ENCODE data around the gene IER3.

Gene IER3

GRCh38 chr6:30750379-30750668, 6.0 kb upstream of the IER3 start:
- no peak for TF ChIP-seq CTCF (IDR thresholded peaks at IDR 0.05; ENCODE audit: low read depth, low read length)
- DNase-seq (ENCODE audit: extremely low read depth, low read depth) = no peak

GRCh38 chr6:30749554-30750378, 5.4 kb upstream of the IER3 start:
- TF ChIP-seq CTCF (IDR thresholded peaks at IDR 0.05; ENCODE audit: low read depth, low read length) = no peak

GRCh38 chr6:30748851-30749540, 4.6 kb upstream of the IER3 start:
- DNase-seq (ENCODE audit: extremely low read depth, low read depth) = no peak
- no peak for TF ChIP-seq CTCF (IDR thresholded peaks at IDR 0.05; ENCODE audit: low read depth, low read length)

More at GRCh38 chr6:30749554-30750378, 5.4 kb upstream of the IER3 start:
- no peak for DNase-seq (ENCODE audit: extremely low read depth, low read depth)

DNA sequence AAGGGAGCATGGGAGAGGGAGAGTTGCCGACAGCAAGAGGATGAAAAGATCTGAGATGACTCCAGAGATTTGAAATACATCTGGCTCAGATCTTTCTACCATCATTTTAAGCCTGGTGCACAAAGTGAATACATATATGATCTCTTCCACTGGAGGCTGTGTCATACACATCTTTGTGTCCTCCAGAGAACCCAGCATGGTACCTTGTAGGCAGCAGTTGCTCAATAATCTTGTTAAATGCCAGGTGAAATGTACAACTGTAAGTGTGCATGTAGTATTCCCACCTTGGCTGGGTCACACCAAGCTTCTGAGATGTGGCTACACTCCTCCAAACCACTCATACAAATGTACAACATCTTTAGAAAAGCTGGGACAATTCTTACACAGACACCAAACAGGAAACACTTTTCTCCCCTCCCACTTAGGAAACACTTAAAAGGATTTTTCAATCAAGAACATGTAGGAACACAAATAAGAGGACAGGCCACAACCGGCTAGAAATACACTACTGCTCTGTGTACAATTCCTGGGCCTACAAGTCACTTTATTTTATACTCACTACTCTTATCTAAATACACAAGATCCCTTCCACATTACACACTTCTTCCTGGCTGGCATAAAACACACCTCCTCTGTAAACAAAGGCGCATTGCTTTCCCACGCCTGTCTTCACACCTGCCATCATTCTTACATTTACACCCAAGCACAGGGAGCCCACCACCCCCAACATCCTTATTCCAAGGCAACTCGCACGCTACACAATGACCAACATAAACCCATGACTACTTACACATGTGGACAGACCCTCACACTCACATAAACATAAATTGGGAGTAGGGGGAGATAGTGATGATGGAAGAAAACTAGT, 3.8 kb upstream of the IER3 start:
- no peak for TF ChIP-seq CTCF (IDR thresholded peaks at IDR 0.05; ENCODE audit: low read depth, low read length)
- no peak for DNase-seq (ENCODE audit: extremely low read depth, low read depth)

DNA sequence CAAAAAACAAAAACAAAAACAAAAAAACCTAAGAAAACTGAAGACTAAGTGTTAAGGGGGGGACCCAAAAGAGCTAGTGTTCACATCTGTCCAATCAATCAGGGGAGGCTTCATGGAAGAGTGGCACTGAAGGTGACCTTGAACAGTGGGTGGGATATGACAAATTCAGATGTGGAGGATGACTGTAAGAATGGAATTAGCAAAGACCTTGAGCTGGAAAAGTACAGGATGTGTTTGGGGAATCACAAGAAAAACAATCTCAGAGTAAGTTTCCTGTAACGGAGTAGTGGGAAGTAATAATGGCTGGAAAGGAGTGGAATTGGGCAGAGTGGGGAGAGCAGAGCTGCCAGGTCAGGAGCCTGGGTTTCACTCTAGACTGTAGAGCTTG, 2.9 kb upstream of the IER3 start:
- DNase-seq (ENCODE audit: extremely low read depth, low read depth) = no peak
- TF ChIP-seq CTCF (IDR thresholded peaks at IDR 0.05; ENCODE audit: low read depth, low read length) = no peak

DNA sequence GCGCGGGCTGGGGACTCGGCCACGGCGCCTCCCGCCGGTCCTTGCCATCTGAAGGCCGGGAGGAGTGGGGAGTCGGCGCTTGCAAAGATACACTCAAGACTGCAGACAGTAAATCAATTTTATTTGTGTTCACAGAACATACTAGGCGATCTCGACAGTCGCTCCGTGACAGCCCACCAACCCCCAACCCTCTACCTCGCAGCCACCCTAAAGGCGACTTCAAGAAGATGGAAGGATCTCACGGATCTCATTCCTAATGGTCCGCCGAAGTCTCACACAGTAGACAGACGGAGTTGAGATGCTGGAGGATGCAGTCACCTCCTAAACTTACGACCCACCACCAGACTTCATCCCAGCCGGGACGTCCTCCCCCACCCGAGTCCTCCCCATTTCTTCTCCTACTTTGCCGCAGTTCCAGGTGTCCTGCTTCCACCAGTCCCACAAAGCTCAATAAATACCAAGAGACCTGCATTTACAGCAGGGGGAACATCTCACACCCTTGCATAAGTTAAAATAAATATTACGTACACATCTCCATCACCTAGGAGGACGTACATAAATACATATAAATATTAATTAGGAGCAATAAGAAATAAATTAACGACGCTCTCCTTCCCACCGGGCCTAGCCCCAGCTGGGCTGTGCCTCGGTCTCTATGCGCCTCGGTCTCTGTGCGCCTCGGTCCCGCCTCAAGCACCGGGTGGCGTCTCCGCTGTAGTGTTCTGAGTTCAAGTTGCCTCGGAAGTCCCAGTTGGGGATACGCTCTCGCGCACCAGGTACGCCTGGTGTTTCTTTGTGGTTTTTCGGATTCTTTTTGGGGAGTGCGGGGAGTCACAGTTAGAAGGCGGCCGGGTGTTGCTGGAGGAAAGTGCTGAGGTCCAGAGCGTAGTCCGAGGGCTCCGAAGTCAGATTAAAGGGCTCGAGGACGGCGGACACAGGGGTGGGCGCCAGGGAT, 971 bp downstream of the IER3 start:
- TF ChIP-seq CTCF (IDR thresholded peaks at IDR 0.05; ENCODE audit: low read depth, low read length) = no peak
- no peak for DNase-seq (ENCODE audit: extremely low read depth, low read depth)

Data from AG09319 (cell line).